Activated naive CD4-positive, alpha-beta T cell treated with Interleukin-2 at 50 U/mL for 16 hours (primary cell): ENCODE data around the gene TMEM131.
A peak's percentile ranks its signal among the peaks of the same experiment; 100 is the strongest.

Source experiments
- DNase-seq: peaks from one replicate; pipeline ENCODE4 v3.0.0-alpha.2; 2020

TMEM131 gene

DNA sequence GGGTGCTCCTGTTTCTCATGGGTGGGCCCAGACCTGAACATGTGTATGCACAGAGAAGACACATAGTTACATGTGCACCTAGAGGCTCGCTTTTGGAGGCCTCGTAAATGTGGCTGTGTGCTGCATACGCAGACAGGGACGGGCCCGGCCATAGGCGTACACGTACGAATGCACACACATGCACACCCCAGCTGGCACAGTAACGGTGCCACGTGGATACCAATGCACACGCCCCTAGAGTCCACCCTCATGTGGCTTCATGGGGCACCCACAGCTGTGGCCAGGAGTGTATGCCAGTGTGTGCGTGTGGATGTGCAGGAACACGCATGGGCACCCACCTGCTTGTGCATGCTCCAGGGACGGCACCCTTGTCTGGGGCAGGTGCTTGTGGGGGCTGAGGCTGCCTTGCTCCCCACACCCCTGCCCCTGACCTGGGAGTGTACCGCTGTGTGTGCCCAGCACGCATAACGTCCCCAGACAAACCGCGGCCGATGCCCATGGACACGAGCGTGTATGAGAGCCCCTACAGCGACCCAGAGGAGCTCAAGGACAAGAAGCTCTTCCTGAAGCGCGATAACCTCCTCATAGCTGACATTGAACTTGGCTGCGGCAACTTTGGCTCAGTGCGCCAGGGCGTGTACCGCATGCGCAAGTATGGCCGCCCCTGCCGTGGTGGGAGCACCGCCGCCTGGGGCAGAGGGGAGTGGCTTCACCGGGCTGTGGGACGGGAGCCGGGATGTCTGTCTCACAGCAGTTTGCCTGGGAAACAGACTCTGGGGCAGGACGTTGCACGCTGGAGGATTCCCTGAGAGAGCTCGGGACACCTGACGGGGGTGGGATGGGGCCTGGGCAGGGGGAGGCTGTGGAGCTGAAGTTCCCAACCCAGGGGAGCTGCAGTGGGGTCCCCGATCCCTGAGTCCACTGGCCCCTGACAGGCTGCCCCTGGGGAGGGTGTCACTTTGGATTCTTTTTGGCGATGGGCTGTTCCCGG, 261.4 kb downstream of the TMEM131 start:
- no peak for DNase-seq

DNA sequence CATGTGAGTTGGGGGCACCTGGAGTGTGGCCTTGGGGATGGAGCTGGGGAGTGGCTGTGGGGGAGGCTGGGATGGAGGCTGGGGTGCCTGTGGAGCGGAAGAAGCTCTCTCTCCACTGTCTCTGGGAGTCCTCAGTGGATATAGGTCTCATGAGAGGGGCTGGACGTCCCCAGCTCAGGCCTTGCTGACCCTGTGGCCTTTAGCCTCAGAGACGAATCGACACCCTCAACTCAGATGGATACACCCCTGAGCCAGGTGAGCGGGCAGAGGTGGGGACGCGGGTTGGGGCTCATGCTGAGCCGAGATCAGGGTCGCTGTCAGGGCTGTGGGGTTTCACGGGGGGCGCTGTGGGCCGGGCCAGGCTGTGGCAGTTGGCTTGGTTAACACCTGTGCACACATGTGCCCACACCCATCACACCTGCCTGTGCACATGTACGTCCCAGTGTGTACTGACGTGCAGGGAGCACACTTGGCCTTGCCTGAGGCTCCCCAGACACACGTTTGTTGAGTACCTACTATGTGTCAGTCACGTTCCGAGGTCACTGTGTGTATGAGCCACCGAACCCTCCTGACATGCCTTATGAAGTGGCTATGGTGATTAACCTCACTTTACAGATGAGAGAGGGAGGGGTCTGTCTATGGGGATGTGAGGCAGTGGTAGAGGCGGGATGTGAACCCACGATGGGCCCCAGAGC, 262.3 kb downstream of the TMEM131 start:
- no peak for DNase-seq

DNA sequence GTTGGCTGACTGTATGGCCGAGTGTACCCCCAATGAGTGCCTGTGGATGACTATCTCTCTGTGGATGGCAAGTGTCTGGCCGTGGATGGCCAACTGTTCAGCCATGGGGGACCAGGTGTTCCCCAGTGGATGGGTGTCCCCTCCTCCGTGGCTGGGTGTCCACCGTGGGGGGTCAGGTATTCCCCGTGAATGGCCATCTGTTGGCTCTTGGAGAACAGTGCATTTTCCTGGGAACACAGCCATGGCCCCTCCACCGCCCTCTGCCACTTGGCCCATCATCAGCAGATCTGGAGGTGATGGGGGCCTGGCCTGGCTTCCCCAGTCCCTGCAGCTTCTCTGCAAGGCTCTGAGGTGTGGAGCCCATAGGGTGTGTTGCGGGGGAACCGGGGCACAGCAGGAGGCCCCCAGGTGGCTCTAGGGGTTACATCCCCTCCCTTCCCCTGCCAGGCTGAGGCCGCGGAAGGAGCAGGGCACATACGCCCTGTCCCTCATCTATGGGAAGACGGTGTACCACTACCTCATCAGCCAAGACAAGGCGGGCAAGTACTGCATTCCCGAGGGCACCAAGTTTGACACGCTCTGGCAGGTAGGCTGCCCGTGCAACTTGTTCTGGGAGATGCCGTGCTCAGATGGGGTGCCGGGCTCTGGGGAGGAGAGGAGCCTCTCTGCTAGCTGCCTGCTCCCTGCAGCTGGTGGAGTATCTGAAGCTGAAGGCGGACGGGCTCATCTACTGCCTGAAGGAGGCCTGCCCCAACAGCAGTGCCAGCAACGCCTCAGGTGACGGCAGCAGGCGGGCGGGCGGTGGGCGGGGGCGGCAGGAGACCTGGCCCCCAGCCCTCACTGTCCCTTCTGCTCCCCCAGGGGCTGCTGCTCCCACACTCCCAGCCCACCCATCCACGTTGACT, 263.1 kb downstream of the TMEM131 start:
- DNase-seq: no peak

DNA sequence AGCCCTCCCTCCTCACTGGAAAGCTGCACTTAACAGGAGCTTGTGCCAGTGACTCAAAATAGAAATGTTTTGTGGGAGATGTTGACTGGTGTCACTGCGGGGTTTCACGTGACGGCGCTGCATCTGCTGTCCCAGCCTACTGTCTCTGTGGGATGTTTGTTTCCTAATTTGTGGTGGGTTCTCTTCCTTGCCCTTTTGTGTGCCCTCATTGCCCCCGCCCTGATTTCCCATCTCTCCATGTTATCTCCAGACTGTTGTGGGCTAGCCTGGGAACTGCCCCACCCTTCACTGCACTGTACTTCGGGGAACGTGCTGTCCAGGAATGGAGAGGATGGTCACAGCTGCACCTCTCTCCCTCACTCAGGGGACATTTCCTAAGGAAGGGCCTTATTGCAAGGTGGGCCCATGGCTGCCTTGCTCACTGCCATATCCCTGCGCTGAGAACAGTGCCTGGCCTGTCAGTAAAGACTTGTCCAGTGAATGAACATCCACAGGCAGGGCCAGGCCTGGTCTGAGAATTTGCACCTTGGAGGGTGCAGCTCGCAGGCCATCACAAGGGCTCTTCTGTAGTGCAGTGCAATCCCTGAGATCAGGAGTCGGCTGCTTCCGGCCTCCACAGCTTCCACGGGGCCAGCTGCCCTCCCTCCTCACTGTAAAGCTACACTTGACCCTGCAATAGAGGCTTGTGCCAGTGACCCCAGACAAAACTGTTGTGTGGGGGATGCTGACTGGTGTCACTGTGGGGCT, 264.3 kb downstream of the TMEM131 start:
- no peak for DNase-seq

DNA sequence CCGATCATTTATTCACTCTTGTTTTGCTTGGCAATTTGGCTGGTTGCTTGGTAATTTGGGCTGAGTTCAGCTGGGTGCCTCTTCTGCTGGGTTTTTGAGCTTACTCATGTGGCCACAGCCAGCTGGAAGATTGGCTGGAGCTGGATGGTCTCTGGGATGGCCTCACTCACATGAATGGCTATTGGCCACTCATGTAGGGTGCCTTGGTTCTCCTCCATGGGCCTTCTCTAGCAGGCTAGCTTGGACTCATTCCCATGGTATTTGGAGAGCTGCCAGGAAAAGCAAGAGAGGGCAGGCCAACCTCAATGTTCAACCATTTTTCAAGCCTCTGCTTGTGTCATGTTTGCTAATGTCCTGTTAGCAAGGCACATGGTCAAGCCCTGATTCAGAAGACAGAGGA, 265.5 kb downstream of the TMEM131 start:
- no peak for DNase-seq

DNA sequence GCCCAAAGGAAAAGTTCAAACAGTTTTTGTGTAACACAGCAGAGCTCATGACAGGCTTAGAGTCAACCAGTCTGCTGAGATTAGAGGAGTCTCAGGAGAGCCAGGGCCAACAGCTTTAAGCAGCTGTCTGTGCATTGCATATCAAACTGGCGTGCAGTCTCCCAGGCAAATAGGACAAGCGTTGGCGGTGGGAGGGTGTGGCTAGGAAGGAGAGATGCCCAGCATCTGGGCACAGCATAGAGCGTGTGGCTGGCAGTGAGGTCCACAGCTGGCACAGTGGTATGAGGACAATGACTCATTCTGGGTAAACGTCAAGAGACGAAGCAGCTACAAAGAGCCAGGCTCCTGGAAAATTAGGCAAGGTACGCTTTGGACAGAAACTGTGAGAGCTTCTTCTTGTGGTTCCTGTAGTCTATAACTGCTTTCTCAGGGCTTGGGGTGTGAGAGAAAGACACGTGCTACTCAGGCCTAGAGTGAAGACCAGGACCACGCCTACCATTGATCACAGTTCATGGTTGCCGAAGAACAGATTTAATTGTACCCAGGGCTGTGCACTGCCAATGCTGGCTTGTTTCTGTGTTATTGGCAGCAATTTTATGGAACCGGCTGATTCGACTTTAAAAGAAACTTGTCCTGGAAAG, 267.5 kb downstream of the TMEM131 start:
- DNase-seq: peak; percentile 18

DNA sequence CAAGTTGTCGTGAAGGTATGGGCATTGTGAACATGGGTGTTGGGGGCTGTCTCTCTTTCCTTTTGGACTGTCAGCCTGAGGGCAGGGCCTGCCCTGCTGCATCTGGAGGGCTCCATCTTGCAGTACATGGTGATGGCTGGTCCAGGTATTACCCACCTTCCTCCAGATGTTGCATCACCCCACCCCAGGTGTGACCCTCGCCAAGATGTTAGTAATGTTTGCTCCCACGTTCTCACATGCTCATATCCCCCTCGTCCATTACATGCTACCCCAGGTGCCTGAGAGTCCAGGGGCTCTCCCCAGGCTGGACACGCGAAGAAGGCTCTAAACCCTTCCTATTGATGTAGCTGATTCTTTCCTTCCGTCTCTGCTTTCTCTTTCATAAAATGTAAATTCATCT, 268.5 kb downstream of the TMEM131 start:
- no peak for DNase-seq

DNA sequence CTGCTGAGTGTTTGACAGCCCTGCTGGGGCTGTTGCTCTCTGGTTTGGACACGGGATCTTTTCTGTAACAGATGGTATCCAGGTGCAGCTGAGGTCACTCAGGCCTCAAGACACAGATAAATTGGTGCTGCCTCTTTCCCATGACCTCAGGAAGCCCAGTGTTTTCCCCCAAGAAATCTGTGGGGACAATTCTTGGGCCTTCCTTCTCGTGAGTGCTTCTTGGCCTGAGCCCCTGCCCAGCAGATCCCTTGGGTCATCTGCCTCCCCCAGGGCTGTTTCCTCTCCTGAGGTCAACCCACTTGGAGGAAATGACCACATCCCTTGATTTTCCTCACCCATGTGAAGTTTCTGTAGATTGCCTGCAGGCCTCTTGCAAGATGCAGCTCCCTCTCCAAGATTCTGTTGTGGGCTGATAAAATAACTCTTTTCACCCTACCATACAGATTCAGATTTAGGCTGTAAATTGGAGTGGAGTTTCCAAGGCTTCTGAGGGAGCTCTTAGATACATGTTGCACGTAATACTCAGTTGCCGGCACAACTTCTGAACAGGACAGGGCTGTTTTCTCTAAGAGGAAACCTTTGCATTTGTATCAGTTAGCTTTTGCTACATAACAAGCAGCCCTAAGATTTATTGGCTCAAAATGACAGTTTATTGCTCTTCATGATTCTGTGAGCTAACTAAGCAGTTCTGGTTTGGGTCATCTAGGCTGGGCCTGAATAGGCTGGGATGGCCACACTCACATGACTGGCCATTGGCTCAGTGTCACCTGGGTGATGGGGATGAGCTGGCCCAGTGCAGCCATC, 269.3 kb downstream of the TMEM131 start:
- DNase-seq: no peak

DNA sequence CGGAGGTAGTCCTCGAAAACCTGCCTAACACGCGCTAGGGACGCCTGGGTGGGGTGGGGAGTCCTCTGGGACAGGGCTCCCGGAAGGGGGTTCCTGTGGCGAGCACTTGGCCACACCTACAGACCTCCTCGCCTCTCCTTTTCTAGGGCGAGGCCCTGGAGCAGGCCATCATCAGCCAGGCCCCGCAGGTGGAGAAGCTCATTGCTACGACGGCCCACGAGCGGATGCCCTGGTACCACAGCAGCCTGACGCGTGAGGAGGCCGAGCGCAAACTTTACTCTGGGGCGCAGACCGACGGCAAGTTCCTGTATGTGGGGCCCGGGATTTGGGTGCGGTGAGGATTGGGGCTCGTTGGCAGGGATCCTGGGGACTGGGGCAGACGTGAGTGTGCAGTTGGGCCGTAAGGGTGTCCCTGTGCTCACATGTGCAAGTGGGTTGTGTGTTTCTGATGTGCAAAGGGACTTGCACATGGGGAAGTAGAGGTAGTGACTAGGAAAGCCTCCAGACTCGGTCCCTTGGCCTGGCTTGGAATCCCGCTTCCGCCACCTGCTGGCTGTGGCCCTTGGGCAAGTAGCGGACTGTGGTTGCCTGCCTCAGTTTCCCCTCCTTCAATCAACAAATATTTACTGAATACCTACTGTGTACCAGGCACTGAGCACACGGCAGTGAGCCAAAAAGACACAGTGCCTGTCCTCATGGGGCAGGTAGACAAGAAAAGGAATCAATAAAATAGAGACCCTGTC, 270.6 kb downstream of the TMEM131 start:
- no peak for DNase-seq

DNA sequence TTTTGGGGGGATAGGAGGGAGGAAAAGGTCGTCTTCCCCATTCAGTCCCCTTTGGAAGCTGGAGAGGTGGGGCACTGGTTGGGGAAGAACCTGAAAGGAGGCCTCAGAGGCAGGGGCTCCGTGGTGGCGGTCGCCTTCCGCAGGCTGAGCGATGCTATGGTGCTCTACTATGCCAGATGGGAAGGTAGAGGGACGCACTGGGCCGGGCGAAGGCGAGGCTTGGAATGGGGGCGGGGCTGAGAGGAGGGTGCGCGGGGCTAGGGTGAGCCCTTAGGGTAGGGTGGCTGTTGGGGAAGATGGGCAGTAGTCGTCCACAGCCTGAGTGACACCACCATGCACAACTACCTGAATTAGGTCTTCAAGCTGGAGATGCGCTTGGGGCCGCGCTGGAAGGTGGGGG, 271.2 kb downstream of the TMEM131 start:
- DNase-seq: no peak

DNA sequence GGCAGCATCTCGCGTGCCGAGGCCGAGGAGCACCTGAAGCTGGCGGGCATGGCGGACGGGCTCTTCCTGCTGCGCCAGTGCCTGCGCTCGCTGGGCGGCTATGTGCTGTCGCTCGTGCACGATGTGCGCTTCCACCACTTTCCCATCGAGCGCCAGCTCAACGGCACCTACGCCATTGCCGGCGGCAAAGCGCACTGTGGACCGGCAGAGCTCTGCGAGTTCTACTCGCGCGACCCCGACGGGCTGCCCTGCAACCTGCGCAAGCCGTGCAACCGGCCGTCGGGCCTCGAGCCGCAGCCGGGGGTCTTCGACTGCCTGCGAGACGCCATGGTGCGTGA, 271.7 kb downstream of the TMEM131 start:
- no peak for DNase-seq

DNA sequence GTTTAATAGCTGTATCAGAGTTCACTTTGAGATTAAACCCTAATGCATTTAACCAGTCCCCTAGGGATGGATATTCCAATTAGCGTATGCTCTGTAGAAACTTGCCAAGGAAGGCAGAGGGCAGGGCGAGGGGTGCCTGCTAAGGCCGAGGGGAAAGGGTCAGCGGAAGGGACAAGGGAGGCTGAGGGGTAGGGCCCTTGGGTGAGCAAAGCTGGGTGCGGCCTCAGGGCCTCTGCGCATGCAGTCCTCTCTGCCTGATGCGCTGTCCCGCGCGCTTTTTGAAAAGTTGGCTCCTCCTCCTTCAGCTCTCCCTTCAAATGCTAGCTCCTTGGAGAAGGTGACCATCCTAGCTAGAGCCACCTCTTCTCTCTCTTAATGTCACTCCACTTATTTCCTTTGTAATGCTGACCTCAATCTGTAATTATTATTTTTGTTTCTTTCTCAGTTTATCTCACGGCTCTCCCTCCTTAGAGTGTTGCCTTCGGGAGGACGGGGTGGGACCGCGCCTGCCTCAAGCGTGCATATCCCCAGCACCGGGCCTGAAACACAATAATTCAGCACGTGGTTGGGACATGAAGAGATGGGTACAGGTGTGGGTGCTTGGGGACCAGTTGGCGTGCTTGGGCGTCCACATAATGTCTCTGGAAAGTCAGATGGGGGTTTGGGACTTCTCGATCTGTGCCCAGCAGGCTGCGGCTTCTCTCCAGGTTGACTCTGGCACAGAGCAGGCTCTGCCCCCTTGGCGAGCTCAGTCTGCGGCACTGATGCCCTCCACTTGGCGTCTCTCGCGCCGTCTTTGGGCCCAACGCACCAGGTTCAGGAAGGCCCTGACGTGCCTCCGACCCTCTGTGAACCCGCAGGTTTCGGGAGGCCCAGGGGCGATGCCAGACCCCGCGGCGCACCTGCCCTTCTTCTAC, 272.3 kb downstream of the TMEM131 start:
- no peak for DNase-seq

DNA sequence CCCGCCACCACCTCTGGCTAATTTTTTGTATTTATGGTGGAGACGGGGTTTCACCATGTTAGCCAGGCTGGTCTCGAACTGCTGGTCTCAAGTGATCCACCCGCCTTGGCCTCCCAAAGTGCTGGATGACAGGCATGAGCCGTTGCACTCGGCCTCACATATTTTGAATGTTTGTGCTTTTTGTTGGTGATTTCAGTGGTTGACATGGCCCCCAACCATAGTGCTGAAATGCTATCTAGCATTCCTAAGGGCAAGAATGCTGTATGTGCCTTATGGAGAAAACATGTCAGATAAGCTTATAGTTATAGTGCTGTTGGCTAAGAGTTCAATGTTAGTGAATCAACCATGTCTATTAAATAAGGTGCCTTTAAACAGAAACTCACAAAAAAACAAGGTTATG, 273.5 kb downstream of the TMEM131 start:
- no peak for DNase-seq

DNA sequence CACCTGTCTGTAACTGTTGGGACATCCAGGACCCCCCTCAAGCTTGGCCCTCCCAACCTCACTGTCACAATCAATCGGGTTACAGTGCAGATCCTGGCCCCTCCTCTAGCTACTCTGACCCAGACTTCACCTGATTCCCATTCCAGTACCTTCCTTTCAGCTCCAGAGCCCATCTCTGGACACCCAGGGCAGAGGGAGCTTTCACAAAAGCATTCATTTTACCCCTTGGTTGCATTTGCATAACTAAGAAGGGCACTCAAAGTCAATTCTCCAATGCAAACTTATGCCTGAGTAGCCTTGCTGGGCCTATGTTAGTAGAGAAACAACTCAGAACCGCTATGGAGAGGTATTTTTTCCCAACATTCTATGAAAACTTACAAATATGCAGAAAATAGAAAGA, 275.0 kb downstream of the TMEM131 start:
- no peak for DNase-seq

DNA sequence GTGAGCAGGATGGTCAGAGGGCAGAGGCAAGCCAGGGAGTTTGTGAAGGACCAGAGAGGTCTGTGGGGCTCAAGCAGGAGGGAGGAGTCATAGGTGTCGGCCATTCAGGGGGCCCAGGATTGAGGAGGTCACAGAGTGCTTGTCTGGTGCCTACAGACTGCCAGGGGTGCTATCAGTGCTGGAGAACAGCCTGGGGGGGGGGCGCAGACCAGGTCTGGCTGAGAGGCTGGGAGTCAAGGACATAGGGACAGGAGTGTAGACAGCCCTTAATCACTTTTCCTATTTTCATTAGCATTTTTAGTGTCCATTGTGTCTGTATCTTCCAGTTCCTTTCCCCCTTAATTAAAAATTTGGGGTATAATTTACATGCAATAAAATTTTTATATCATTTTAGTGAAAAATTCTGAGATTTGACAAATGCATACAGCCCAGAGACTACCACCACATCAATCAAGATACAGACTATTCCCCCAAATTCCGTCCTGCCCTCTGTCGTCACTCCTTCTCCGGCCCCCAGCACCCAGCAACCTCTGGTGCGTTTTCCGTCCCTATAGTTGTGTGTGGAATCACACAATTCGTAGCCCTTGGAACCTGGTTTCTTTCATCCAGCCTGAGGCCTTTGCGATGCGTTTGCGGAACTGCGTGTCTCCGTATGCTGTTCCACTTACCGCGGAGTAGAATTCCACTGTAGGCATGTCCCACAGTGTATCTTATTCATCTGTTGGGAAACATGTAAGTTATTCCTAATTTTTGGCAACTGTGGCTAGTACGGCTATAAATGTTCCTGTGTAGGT, 276.2 kb downstream of the TMEM131 start:
- DNase-seq: no peak

DNA sequence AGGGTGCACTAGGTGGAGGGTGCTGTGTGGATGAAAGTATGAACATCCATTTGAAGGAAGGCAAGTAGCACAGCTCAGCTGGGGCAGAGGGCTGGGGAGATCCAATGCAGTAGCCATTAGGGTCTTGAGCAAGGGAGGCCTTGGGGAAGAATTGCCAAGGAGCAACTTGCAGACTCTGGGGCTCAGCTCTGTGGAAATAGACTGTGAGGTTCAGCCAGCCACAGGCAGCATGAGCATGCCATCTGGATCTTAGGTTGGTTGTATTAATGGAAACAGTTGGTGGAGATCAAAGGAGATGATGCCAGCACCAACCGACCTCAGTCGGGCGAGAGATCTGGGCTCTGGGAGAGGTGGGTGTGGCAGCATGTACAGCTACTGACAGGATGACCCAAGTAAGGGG, 276.8 kb downstream of the TMEM131 start:
- DNase-seq: peak; percentile 20

DNA sequence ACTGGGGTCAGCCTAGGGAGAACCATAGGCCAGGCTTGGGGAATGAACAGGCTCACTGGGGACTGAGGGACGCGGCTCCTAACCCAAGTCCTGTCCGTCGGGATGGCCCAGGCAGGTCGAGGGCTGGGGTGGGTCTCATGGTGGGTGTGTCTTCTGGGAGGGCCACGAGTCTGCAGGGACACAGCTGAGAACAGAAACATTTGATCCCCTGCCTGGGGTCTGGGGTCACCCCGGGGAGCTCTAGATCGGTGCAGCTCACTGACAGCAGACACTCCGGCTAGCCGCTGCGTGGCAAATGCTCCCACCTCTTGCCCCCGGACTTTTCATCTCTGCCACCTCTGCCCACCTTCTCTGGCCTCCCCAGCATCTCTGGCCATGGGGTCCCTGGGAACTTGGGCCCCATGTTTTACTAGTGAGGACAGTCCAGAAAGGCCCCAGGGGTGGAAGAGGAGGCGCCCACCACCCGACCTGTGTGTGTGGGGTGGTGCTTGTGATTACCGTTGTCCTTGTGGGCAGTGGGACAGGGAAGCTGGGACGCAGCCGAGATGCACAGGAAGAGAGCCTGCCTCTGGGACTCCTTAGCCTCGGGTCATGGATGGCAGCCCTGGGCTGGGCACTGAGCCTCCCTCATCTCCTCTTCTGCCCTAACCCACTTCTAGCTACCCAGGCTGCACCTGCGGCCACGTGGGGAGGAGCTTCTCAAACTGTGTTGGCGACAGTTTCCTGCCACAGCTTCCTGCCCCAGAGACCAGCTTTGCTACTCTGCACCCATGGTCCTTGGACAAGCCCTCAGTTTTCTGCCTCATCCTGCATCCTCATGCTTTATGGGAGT, 277.5 kb downstream of the TMEM131 start:
- DNase-seq: peak; percentile 76
